ENCODE data around the gene CLN6.

The CLN6 gene

GRCh38 chr15:68265674-68266073, 36.1 kb upstream of the CLN6 start:
- H3K79me2 ChIP-seq (ENCODE audit: low read length): no peaks in the 10 kb centered on the region
- H3K27me3 ChIP-seq (ENCODE audit: low read depth, low read length): peaks cover 7% of the 10 kb centered on the region
- no peak overlapping the region for H3K4me3 ChIP-seq (ENCODE audit: low read length)
- no peaks in the 10 kb centered on the region for H3K9me3 ChIP-seq (ENCODE audit: insufficient read depth, low read length)
- H4K20me1 ChIP-seq (ENCODE audit: insufficient read depth, low read length): no peaks in the 10 kb centered on the region
- H2AFZ ChIP-seq (ENCODE audit: low read depth, low read length): no peak overlapping the region
- H3K9ac ChIP-seq (ENCODE audit: low read length): no peak overlapping the region
- H3K36me3 ChIP-seq (replicated peaks; ENCODE audit: low read depth, low read length): no peaks in the 10 kb centered on the region
- H3K4me2 ChIP-seq (ENCODE audit: low read length): no peak overlapping the region
- H3K27ac ChIP-seq (ENCODE audit: low read length): no peak overlapping the region
- peaks cover 5% of the 10 kb centered on the region for H3K4me1 ChIP-seq (ENCODE audit: low read length)
- no peak for TF ChIP-seq EZH2phosphoT487 (IDR thresholded peaks at IDR 0.05; ENCODE audit: low read depth)
- TF ChIP-seq CTCF (IDR thresholded peaks at IDR 0.05; ENCODE audit: low read depth, low read length): no peak

GRCh38 chr15:68265081-68265480, 35.6 kb upstream of the CLN6 start:
- Histone ChIP-seq H3K4me2 (ENCODE audit: low read length) (peak overlapping the region; percentile 8; the same call in 1 of the 2 replicates), H3K4me1 (ENCODE audit: low read length) (peaks cover 5% of the 10 kb centered on the region), H3K27ac (ENCODE audit: low read length) (no peak overlapping the region), H4K20me1 (ENCODE audit: insufficient read depth, low read length) (no peaks in the 10 kb centered on the region), H3K9me3 (ENCODE audit: insufficient read depth, low read length) (no peaks in the 10 kb centered on the region), H3K9ac (ENCODE audit: low read length) (no peak overlapping the region), H2AFZ (ENCODE audit: low read depth, low read length) (no peak overlapping the region), H3K79me2 (ENCODE audit: low read length) (no peaks in the 10 kb centered on the region), H3K36me3 (replicated peaks; ENCODE audit: low read depth, low read length) (no peaks in the 10 kb centered on the region), H3K4me3 (ENCODE audit: low read length) (no peak overlapping the region), H3K27me3 (ENCODE audit: low read depth, low read length) (peaks cover 7% of the 10 kb centered on the region)
- TF ChIP-seq EZH2phosphoT487 (IDR thresholded peaks at IDR 0.05; ENCODE audit: low read depth): no peak
- TF ChIP-seq CTCF (IDR thresholded peaks at IDR 0.05; ENCODE audit: low read depth, low read length): no peak

- H3K4me2 ChIP-seq (ENCODE audit: low read length): no peak overlapping the region
- TF ChIP-seq CTCF (IDR thresholded peaks at IDR 0.05; ENCODE audit: low read depth, low read length): no peak
- no peak for TF ChIP-seq EZH2phosphoT487 (IDR thresholded peaks at IDR 0.05; ENCODE audit: low read depth)
- H3K4me3 ChIP-seq (ENCODE audit: low read length): no peak overlapping the region
- H3K27me3 ChIP-seq (ENCODE audit: low read depth, low read length): peaks cover 7% of the 10 kb centered on the region
- H3K36me3 ChIP-seq (replicated peaks; ENCODE audit: low read depth, low read length): no peaks in the 10 kb centered on the region
- H3K9ac ChIP-seq (ENCODE audit: low read length): no peak overlapping the region
- H2AFZ ChIP-seq (ENCODE audit: low read depth, low read length): no peak overlapping the region
- no peaks in the 10 kb centered on the region for H4K20me1 ChIP-seq (ENCODE audit: insufficient read depth, low read length)
- H3K9me3 ChIP-seq (ENCODE audit: insufficient read depth, low read length): no peaks in the 10 kb centered on the region
- H3K27ac ChIP-seq (ENCODE audit: low read length): no peak overlapping the region
- H3K79me2 ChIP-seq (ENCODE audit: low read length): no peaks in the 10 kb centered on the region
- H3K4me1 ChIP-seq (ENCODE audit: low read length): peaks cover 5% of the 10 kb centered on the region
These were observed 34.8 kb upstream of the CLN6 start for GRCh38 chr15:68264282-68264681.

GRCh38 chr15:68262514-68263356, 33.2 kb upstream of the CLN6 start:
- no peak overlapping the region for H3K4me3 ChIP-seq (ENCODE audit: low read length)
- H3K27ac ChIP-seq (ENCODE audit: low read length): no peak overlapping the region
- no peak overlapping the region for H3K4me2 ChIP-seq (ENCODE audit: low read length)

More at GRCh38 chr15:68262514-68263356, 33.2 kb upstream of the CLN6 start:
- peaks cover 7% of the 10 kb centered on the region for H3K27me3 ChIP-seq (ENCODE audit: low read depth, low read length)
- TF ChIP-seq CTCF (IDR thresholded peaks at IDR 0.05; ENCODE audit: low read depth, low read length) (no peak), EZH2phosphoT487 (IDR thresholded peaks at IDR 0.05; ENCODE audit: low read depth) (no peak)
- H4K20me1 ChIP-seq (ENCODE audit: insufficient read depth, low read length): no peaks in the 10 kb centered on the region
- H3K9me3 ChIP-seq (ENCODE audit: insufficient read depth, low read length): no peaks in the 10 kb centered on the region
- no peak overlapping the region for H3K9ac ChIP-seq (ENCODE audit: low read length)
- H2AFZ ChIP-seq (ENCODE audit: low read depth, low read length): no peak overlapping the region
- no peaks in the 10 kb centered on the region for H3K79me2 ChIP-seq (ENCODE audit: low read length)
- H3K4me1 ChIP-seq (ENCODE audit: low read length): peaks cover 8% of the 10 kb centered on the region
- H3K36me3 ChIP-seq (replicated peaks; ENCODE audit: low read depth, low read length): no peaks in the 10 kb centered on the region
